ENCODE results near the gene CCDC33.

DNA sequence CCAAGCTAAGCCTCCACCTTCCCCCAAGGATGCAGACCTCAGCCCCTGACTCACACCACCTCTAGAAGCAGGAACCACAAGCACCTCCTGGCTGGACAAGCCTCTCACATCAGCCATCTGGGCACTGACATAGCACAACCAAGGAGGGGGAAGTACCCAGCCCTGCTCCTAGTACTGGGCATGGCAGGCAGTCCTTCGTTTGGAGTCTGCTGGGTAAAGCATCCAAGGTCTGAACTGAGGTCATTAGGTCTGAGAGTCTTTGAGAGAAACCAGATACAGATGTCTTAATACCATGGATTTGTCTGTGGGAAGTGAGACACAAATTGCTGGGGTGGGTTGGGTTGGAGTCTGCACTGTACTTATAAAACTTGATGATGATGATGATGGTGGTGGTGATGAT is 61.8 kb downstream of the CCDC33 start:
- TF ChIP-seq, protein P1, sequence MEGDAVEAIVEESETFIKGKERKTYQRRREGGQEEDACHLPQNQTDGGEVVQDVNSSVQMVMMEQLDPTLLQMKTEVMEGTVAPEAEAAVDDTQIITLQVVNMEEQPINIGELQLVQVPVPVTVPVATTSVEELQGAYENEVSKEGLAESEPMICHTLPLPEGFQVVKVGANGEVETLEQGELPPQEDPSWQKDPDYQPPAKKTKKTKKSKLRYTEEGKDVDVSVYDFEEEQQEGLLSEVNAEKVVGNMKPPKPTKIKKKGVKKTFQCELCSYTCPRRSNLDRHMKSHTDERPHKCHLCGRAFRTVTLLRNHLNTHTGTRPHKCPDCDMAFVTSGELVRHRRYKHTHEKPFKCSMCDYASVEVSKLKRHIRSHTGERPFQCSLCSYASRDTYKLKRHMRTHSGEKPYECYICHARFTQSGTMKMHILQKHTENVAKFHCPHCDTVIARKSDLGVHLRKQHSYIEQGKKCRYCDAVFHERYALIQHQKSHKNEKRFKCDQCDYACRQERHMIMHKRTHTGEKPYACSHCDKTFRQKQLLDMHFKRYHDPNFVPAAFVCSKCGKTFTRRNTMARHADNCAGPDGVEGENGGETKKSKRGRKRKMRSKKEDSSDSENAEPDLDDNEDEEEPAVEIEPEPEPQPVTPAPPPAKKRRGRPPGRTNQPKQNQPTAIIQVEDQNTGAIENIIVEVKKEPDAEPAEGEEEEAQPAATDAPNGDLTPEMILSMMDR (IDR thresholded peaks at IDR 0.05) = no peak
- TF ChIP-seq POLR2A (IDR thresholded peaks at IDR 0.05; ENCODE audit: low read depth) (no peak), EP300 (IDR thresholded peaks at IDR 0.05) (no peak)
